ENCODE results near the gene MAN1A2.

Gene MAN1A2

DNA sequence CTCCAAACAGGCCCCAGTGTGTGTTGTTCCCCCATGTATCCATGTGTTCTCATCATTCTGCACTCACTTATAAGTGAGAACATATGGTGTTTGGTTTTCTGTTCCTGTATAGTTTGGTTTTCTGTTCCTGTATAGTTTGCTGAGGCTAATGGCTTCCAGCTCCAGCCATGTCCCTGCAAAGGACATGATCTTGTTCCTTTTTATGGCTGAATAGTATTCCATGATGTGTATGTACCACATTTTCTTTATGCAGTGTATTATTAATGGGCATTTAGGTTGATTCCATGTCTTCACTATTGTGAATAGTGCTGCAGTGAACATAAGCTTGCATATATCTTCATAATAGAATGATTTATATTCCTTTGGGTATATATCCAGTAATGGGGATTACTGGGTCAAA lies 111.8 kb downstream of the MAN1A2 start:
- no peaks in the 10 kb centered on the region for H3K36me3 ChIP-seq (ENCODE audit: control insufficient read depth, low read length)
- H3K4me3 ChIP-seq (ENCODE audit: low read length): no peak overlapping the region

DNA sequence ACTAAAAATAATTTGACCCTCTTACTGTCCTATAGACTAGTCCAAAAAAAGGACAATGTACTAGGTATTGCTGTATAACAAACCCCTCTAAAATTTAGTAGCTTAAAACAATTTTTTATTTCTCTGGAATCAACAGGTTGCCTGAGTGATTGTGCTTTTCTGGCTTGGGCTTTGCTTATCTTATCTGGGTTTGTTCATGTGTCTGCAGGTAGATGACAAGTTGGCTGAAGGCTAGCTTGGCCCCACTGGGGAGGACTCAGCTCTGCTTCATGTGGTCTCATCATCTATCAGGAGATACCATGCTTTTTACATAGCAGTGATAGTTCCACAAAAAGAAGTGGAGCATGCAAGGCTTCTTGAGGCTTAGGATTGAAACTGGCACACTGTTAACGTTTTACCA lies 114.2 kb downstream of the MAN1A2 start:
- Histone ChIP-seq H3K36me3 (ENCODE audit: control insufficient read depth, low read length) (no peaks in the 10 kb centered on the region), H3K9me3 (ENCODE audit: control insufficient read depth, insufficient read depth, low read length) (no peaks in the 10 kb centered on the region), H3F3A (ENCODE audit: control insufficient read depth, insufficient read depth) (no peaks in the 10 kb centered on the region), H3K9me2 (replicated peaks; ENCODE audit: control insufficient read depth, low read length) (no peaks in the 10 kb centered on the region), H3K4me3 (ENCODE audit: low read length) (no peak overlapping the region), H3K27me3 (ENCODE audit: control insufficient read depth, low read length) (no peaks in the 10 kb centered on the region), H4K20me1 (ENCODE audit: control insufficient read depth, insufficient read depth, low read depth, low read length) (no peaks in the 10 kb centered on the region), H3K4me1 (ENCODE audit: control insufficient read depth, low read length) (no peaks in the 10 kb centered on the region), H3K27ac (ENCODE audit: low read depth, low read length) (no peak overlapping the region), H3K4me2 (ENCODE audit: low read length) (no peak overlapping the region), H3K79me2 (ENCODE audit: control insufficient read depth, low read length) (no peaks in the 10 kb centered on the region)
- TF ChIP-seq, protein P1, sequence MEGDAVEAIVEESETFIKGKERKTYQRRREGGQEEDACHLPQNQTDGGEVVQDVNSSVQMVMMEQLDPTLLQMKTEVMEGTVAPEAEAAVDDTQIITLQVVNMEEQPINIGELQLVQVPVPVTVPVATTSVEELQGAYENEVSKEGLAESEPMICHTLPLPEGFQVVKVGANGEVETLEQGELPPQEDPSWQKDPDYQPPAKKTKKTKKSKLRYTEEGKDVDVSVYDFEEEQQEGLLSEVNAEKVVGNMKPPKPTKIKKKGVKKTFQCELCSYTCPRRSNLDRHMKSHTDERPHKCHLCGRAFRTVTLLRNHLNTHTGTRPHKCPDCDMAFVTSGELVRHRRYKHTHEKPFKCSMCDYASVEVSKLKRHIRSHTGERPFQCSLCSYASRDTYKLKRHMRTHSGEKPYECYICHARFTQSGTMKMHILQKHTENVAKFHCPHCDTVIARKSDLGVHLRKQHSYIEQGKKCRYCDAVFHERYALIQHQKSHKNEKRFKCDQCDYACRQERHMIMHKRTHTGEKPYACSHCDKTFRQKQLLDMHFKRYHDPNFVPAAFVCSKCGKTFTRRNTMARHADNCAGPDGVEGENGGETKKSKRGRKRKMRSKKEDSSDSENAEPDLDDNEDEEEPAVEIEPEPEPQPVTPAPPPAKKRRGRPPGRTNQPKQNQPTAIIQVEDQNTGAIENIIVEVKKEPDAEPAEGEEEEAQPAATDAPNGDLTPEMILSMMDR (IDR thresholded peaks at IDR 0.05; ENCODE audit: low read depth, low read length, poor library complexity, severe bottlenecking): no peak
- TF ChIP-seq EZH2phosphoT487 (IDR thresholded peaks at IDR 0.05; ENCODE audit: borderline replicate concordance, low read length): no peak

More for the DNA sequence above, 111.8 kb downstream of the MAN1A2 start:
- TF ChIP-seq EZH2phosphoT487 (IDR thresholded peaks at IDR 0.05; ENCODE audit: borderline replicate concordance, low read length): no peak
- TF ChIP-seq, protein P1 (IDR thresholded peaks at IDR 0.05; ENCODE audit: low read depth, low read length, poor library complexity, severe bottlenecking): no peak
- H4K20me1 ChIP-seq (ENCODE audit: control insufficient read depth, insufficient read depth, low read depth, low read length): no peaks in the 10 kb centered on the region
- no peaks in the 10 kb centered on the region for H3F3A ChIP-seq (ENCODE audit: control insufficient read depth, insufficient read depth)
- no peaks in the 10 kb centered on the region for H3K79me2 ChIP-seq (ENCODE audit: control insufficient read depth, low read length)
- H3K9me2 ChIP-seq (replicated peaks; ENCODE audit: control insufficient read depth, low read length): no peaks in the 10 kb centered on the region
- H3K9me3 ChIP-seq (ENCODE audit: control insufficient read depth, insufficient read depth, low read length): no peaks in the 10 kb centered on the region
- no peaks in the 10 kb centered on the region for H3K27me3 ChIP-seq (ENCODE audit: control insufficient read depth, low read length)
- H3K4me2 ChIP-seq (ENCODE audit: low read length): no peak overlapping the region
- H3K4me1 ChIP-seq (ENCODE audit: control insufficient read depth, low read length): no peaks in the 10 kb centered on the region
- no peak overlapping the region for H3K27ac ChIP-seq (ENCODE audit: low read depth, low read length)

DNA sequence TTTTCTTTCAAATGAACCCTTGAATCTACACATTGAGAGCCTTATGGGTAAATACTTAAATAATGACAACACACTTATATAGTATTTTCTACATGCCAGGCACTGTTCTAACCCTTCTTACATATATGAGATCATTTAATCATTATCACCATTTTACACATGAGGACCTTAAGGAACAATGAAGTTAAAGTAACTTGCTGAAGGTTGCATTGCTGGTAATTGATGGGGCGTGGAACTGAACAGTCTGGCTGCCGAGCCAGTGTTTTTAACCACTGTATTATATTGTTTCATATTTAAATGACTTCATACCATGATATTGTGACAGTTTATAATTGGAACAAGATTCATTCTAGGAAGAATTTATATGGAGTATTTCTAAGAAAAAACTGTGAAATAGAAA lies 126.7 kb downstream of the MAN1A2 start:
- no peak overlapping the region for H3K4me3 ChIP-seq (ENCODE audit: low read length)
- H3K4me2 ChIP-seq (ENCODE audit: low read length): no peak overlapping the region
- no peak overlapping the region for H3K27ac ChIP-seq (ENCODE audit: low read depth, low read length)
- no peaks in the 10 kb centered on the region for H3F3A ChIP-seq (ENCODE audit: control insufficient read depth, insufficient read depth)
- no peaks in the 10 kb centered on the region for H3K27me3 ChIP-seq (ENCODE audit: control insufficient read depth, low read length)
- no peaks in the 10 kb centered on the region for H3K9me2 ChIP-seq (replicated peaks; ENCODE audit: control insufficient read depth, low read length)
- no peaks in the 10 kb centered on the region for H3K79me2 ChIP-seq (ENCODE audit: control insufficient read depth, low read length)
- TF ChIP-seq EZH2phosphoT487 (IDR thresholded peaks at IDR 0.05; ENCODE audit: borderline replicate concordance, low read length): no peak
- TF ChIP-seq, protein P1 (IDR thresholded peaks at IDR 0.05; ENCODE audit: low read depth, low read length, poor library complexity, severe bottlenecking): no peak
- no peaks in the 10 kb centered on the region for H3K9me3 ChIP-seq (ENCODE audit: control insufficient read depth, insufficient read depth, low read length)
- H3K36me3 ChIP-seq (ENCODE audit: control insufficient read depth, low read length): no peaks in the 10 kb centered on the region
- no peaks in the 10 kb centered on the region for H3K4me1 ChIP-seq (ENCODE audit: control insufficient read depth, low read length)
- H4K20me1 ChIP-seq (ENCODE audit: control insufficient read depth, insufficient read depth, low read depth, low read length): no peaks in the 10 kb centered on the region

DNA sequence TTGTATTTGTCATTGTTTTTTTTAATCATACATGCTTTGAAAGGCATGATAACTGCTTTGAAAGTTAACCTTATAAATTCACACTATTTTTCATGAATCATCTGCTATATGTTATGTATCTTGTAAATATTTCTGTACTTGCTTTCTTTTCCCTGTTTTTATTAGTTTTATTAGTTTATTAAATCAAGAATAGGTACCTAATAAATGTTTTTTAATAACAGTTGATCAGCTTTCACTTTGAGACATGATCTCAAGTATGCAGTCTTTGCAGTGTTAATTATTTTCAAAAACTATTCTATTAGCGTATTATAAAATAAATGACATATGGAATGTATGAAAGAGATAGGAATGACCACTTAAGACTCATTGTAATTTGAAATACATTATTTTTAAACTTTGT lies 127.8 kb downstream of the MAN1A2 start:
- Histone ChIP-seq H3K4me2 (ENCODE audit: low read length) (no peak overlapping the region), H3F3A (ENCODE audit: control insufficient read depth, insufficient read depth) (no peaks in the 10 kb centered on the region), H3K4me1 (ENCODE audit: control insufficient read depth, low read length) (no peaks in the 10 kb centered on the region), H3K4me3 (ENCODE audit: low read length) (no peak overlapping the region), H3K9me2 (replicated peaks; ENCODE audit: control insufficient read depth, low read length) (no peaks in the 10 kb centered on the region), H3K27me3 (ENCODE audit: control insufficient read depth, low read length) (no peaks in the 10 kb centered on the region), H3K27ac (ENCODE audit: low read depth, low read length) (no peak overlapping the region), H3K36me3 (ENCODE audit: control insufficient read depth, low read length) (no peaks in the 10 kb centered on the region; the same call in 1 of the 2 replicates), H4K20me1 (ENCODE audit: control insufficient read depth, insufficient read depth, low read depth, low read length) (no peaks in the 10 kb centered on the region), H3K79me2 (ENCODE audit: control insufficient read depth, low read length) (no peaks in the 10 kb centered on the region), H3K9me3 (ENCODE audit: control insufficient read depth, insufficient read depth, low read length) (no peaks in the 10 kb centered on the region)
- TF ChIP-seq, protein P1 (IDR thresholded peaks at IDR 0.05; ENCODE audit: low read depth, low read length, poor library complexity, severe bottlenecking): no peak
- TF ChIP-seq EZH2phosphoT487 (IDR thresholded peaks at IDR 0.05; ENCODE audit: borderline replicate concordance, low read length): no peak
